Bronchial epithelial cell (primary cell): ENCODE data around the gene RETREG3. TPM values are rescaled to one million over a fixed set of nuclear protein-coding genes. Genes with fewer than 3 reads are reported as not detected.

Experiments
- DNase-seq: peaks from one replicate; pipeline ENCODE4 v3.0.0-alpha.2; 2010; ENCODE audit warnings: low read depth
- FAIRE-seq: peaks from 2 replicates; lab custom pipeline; 2011; peaks lifted over from hg19 to GRCh38; lab: Jason Lieb, UNC
- H3K27me3 ChIP-seq: 2 replicates; pipeline ENCODE4 v1.5.1; 2011; ENCODE audit warnings: low read length; ENCODE audit not compliant: control insufficient read depth, insufficient read depth
- H3K36me3 ChIP-seq: 2 replicates; pipeline ENCODE4 v1.5.1; 2011; ENCODE audit warnings: low read length; ENCODE audit not compliant: control insufficient read depth, insufficient read depth
- H3K4me3 ChIP-seq: 2 replicates; pipeline ENCODE4 v1.5.1; 2011; ENCODE audit warnings: mild to moderate bottlenecking, low read depth, low read length, control low read depth
- total RNA-seq: library from RNA; depleted of rRNA; stranded (reverse); fragments of >200 nt; gene quantifications from 2 replicates; pipeline ENCODE4 v1.2.1, GENCODE V29; 2014
- TF ChIP-seq, protein P1 (sequence below): IDR thresholded peaks from 2 replicates; pipeline ENCODE4 v1.5.1; 2011; ENCODE audit warnings: mild to moderate bottlenecking, moderate library complexity, low read length, control low read depth, inconsistent platforms; ENCODE audit not compliant: insufficient read depth, severe bottlenecking

RETREG3 gene
- total RNA-seq, 1 donor from 2014 or later, result 66.1 TPM

DNA sequence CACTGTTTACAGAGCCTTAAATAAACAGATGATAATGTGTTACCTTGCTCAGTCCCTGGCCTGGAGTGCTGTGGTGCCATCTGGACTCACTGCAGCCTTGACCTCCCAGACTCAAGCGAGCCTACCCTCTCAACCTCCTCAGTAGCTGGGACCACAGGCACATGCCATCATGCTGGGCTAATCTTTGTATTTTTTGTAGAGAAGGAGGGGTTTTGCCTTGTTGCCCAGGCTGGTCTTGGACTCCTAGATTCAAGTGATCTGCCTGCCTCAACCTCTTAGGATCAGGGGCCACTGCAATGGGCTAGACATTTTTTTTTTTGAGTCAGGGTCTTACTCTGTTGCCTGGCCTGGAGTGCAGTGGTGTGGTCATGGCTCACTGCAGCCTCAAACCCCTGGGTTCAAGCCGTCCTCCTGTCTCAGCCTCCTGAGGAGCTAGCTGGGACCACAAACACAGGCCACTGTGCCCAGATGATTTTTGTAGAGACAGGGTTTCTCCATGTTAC is 78.2 kb downstream of the RETREG3 start:
- DNase-seq (no peak), FAIRE-seq (no peak)

More for the DNA sequence above, 78.2 kb downstream of the RETREG3 start:
- H3K36me3 ChIP-seq, result no peaks in the 10 kb centered on the region
- TF ChIP-seq, protein P1, sequence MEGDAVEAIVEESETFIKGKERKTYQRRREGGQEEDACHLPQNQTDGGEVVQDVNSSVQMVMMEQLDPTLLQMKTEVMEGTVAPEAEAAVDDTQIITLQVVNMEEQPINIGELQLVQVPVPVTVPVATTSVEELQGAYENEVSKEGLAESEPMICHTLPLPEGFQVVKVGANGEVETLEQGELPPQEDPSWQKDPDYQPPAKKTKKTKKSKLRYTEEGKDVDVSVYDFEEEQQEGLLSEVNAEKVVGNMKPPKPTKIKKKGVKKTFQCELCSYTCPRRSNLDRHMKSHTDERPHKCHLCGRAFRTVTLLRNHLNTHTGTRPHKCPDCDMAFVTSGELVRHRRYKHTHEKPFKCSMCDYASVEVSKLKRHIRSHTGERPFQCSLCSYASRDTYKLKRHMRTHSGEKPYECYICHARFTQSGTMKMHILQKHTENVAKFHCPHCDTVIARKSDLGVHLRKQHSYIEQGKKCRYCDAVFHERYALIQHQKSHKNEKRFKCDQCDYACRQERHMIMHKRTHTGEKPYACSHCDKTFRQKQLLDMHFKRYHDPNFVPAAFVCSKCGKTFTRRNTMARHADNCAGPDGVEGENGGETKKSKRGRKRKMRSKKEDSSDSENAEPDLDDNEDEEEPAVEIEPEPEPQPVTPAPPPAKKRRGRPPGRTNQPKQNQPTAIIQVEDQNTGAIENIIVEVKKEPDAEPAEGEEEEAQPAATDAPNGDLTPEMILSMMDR, result no peak
- no peak overlapping the region for H3K4me3 ChIP-seq
- no peaks in the 10 kb centered on the region for H3K27me3 ChIP-seq

Other genes with a start within 250 kb of the RETREG3 start
- 40.0 and 56.6 TPM in 2 replicates for gene STAT3, start 220.9 kb downstream of the RETREG3 start, total RNA-seq
- gene CAVIN1, start 186.1 kb downstream of the RETREG3 start, total RNA-seq, result 126 and 159 TPM in 2 replicates
- 20.0 and 54.2 TPM in 2 replicates for gene ATP6V0A1, start 150.5 kb downstream of the RETREG3 start, total RNA-seq
- gene NAGLU, start 73.1 kb downstream of the RETREG3 start, total RNA-seq, result 8.4 and 14.2 TPM in 2 replicates
- 7.4 and 22.8 TPM in 2 replicates for gene HSD17B1, start 56.5 kb downstream of the RETREG3 start, total RNA-seq
- 9.0 and 18.4 TPM in 2 replicates for gene COASY, start 47.2 kb downstream of the RETREG3 start, total RNA-seq
- 28.3 and 33.2 TPM in 2 replicates for gene MLX, start 42.3 kb downstream of the RETREG3 start, total RNA-seq
- gene PSMC3IP, start 31.6 kb downstream of the RETREG3 start, total RNA-seq, result 1.3 and 2.0 TPM in 2 replicates
- 12.1 and 21.5 TPM in 2 replicates for gene TUBG1, start 309 bp upstream of the RETREG3 start, total RNA-seq
- gene TUBG2, start 49.9 kb upstream of the RETREG3 start, total RNA-seq, result 5.3 and 6.7 TPM in 2 replicates
- gene PLEKHH3, start 67.6 kb upstream of the RETREG3 start, total RNA-seq, result 15.3 and 26.9 TPM in 2 replicates
- gene CCR10, start 72.5 kb upstream of the RETREG3 start, total RNA-seq, result 0.13 TPM in 1 of 2 replicates, not detected in the other
- 0.51 and 0.53 TPM in 2 replicates for gene CNTNAP1, start 73.2 kb upstream of the RETREG3 start, total RNA-seq
- gene EZH1, start 135.7 kb upstream of the RETREG3 start, total RNA-seq, result 16.1 and 18.2 TPM in 2 replicates
- gene RAMP2, start 151.9 kb upstream of the RETREG3 start, total RNA-seq, result not detected in 2 replicates
- gene VPS25, start 164.1 kb upstream of the RETREG3 start, total RNA-seq, result 65.3 and 76.0 TPM in 2 replicates
- gene WNK4, start 171.2 kb upstream of the RETREG3 start, total RNA-seq, result under 0.01 and 0.13 TPM in 2 replicates
- 59.8 and 69.6 TPM in 2 replicates for gene COA3, start 189.3 kb upstream of the RETREG3 start, total RNA-seq
- gene CNTD1, start 189.5 kb upstream of the RETREG3 start, total RNA-seq, result not detected in 2 replicates
- gene BECN1, start 214.9 kb upstream of the RETREG3 start, total RNA-seq, result 123 and 200 TPM in 2 replicates
- 57.7 and 72.5 TPM in 2 replicates for gene PSME3, start 224.0 kb upstream of the RETREG3 start, total RNA-seq
- gene AOC2, start 235.2 kb upstream of the RETREG3 start, total RNA-seq, result 0.79 and 1.0 TPM in 2 replicates
- 0.26 TPM in 2 replicates for gene AOC3, start 241.8 kb upstream of the RETREG3 start, total RNA-seq